HG02623 (cell line): ENCODE measurements around the gene UROC1.

Experiments
- ATAC-seq: cut with Tn5 transposase; IDR thresholded peaks from one replicate; pipeline ENCODE4 v1.9.1; 2021; ENCODE audit warnings: moderate library complexity; ENCODE audit not compliant: unreplicated experiment

UROC1 gene

GRCh38 chr3:126464997-126465396, 52.6 kb downstream of the UROC1 start:
- ATAC-seq, result no peak

DNA sequence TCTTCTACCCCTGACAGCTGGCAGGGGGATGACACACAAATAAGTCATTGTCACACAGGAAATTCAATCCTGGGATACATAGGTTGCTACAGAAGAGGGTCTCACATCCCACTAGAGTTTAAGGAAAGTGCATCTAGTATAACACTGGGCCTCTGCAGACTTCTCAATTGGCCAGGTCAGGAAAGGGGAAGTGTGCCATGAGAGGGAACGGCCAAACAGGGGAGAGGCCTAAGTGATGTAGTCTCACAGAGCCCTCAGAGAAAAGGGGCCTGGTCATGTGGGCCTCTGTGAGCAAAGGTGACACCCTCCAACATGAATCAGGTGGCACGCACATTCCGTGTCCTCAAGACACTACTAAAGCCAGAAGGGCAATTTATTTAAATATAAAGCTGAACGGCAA, 53.1 kb downstream of the UROC1 start:
- ATAC-seq, result no peak

GRCh38 chr3:126464093-126464492, 53.5 kb downstream of the UROC1 start:
- no peak for ATAC-seq

DNA sequence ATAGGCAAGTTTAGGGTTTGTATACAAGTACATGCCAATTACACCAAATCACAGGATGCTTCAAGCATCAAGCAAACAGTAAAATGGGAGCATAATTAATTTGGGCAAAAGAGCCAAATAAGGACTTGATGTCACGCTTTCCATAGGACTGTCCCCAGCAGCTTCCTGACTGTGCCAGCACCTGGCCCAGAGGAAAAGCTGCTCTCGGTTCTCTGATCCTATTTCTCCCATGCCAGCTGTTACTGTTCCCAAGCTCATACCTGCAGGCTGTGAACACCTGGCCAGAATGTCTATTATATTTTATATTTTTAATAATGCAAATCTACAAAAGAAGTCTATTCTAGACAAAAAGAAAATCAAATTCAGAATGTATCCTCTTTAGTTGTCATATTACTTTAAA, 54.1 kb downstream of the UROC1 start:
- no peak for ATAC-seq

DNA sequence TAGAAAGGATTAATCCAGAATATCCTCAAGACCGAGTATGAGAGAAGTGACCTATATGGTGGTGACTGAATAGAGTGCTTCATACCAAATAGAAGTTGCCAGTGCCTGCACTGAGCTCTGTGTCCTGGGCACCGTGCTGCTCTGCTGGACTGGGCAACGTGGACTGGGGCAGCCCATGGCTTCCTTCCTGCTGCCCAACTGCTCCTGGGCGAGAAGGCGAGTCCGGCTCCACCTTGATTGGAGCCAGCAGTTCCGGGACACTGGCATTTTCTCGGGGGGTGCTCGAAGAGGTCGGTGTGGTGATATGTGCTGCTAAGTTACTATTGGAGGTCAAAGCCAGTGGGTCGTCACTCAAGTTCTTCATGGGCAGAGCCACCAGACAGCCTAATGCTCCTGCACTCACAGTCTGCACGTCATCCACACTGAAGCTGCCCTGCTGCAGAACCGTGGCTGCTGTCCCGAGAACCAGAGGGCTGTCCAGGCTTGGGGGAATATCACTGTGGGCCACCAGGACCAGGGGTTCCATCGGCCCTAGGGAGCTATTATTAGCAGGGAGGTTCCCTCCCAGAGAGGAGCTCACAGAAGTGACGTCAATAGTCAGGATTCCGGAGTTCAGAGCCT, 56.0 kb downstream of the UROC1 start:
- ATAC-seq, result no peak

- no peak for ATAC-seq
Observed at GRCh38 chr3:126460381-126460780, 57.2 kb downstream of the UROC1 start.

GRCh38 chr3:126459763-126460127, 57.8 kb downstream of the UROC1 start:
- ATAC-seq, result no peak

DNA sequence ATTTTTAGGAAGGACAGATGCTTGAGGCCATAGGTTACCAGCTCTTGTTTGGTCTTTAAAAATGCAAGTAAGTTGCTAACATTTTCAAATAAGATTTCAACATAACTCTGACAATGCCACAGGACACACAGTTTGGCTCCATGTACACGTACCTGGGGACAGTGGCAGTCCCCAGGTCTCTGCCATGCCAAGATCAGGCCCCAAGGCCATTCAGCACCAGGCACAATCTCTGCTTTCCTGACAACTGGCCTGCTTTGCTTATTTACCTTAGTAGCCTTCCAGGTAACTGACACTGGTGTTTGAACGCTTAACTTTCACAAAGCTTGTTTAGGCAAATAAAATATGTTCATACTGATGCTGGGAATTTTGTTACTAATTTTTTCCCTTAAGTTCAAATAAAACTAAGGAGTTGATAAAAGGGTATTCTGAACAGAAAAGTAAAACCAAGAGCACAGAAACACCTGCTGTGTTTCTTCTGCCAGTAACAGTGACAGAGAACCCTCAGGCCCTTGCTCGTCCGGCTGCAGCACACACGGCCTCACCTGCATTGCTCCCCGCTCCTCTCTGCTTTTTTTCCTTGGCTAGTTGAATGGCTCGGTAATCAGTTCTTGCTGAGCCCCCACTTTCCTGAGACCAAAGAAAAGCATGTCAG, 58.3 kb downstream of the UROC1 start:
- ATAC-seq, result no peak

DNA sequence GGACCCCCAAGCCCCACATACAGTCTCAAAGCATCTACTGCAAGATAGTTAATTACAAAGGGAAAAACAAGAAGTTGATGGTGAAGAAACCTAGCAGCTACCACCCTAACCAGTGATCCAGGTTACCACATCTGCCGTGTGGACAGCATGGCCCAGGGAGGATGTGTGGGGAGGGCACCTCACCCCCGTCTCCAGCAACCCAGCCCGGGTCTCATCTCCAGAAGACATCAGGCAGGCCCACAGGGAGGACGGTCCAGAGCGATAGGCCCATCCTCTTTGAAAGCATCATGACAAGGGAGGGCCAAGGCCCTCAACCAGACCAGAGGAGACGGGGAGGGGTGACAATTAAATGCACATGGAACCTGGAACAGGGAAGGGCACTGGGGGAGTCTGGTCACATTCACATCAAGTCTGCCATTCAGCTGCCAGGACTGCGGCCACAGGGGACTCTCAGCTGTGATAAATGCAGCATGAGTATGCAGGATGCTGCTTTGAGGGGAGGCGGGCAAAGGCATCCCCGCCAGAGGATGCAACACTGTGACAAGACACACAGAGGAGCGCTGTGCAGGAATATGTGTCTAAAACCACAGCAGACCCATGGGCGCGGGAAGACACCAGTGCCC, 60.7 kb downstream of the UROC1 start:
- ATAC-seq, result no peak

DNA sequence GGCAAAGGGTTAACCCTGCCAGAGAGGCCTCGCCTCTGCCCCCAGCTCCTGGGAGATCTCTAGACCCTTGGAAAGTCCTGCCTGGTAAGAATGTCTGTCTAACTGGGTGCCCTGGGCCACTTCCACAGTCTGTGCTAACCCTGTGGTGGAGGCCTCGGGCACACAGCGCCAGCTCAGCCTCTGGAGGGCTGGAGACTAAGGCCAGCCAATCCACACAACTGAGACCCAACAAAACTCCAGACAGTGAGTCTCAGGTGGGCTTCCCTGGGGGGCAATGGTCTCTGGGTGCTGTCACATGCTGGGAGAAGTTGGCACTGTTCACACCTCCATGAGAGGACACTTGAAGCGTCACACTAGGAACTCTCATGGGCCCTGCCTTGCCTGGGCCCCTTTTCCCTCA, 61.4 kb downstream of the UROC1 start:
- no peak for ATAC-seq

GRCh38 chr3:126454437-126455198, 63.0 kb downstream of the UROC1 start:
- ATAC-seq, result no peak

DNA sequence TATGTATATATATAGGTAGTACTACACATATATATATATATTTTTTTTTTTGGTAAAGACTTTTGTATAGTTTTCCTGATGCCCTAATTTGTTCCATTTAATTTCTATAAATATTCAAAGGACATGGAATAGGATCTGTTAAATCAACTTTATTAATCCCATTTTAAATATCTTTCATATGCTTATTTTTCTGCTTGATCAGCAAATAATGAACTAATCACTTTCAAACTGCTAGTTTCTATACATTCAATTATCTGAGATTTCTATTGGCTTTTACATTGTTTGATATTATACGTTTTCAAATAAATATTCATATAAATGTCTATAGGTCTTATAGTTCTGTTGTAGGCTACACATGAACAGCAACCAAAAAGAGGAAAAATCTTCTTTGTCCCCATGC, 63.5 kb downstream of the UROC1 start:
- no peak for ATAC-seq

DNA sequence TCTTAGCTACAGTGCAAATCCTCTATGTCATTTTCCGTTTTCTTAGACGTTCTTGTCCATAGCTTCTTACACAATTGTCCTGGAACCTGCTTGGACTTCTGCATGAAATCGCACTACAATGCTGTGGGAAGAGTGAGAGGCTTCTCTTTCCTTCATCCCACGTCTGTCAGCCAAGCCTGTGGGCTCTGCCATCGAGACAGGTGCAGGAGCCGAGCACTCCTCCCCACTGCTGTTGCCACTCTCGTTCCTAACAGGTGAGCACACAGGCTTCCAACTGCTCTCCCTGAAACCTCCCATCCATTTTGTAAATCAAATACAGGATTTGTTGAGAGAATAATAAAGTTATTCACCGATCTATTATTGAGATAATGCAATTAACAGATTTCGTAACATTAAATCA, 65.4 kb downstream of the UROC1 start:
- ATAC-seq, result no peak

GRCh38 chr3:126451511-126451910, 66.1 kb downstream of the UROC1 start:
- no peak for ATAC-seq

- no peak for ATAC-seq
Observed at GRCh38 chr3:126450744-126451143, 66.8 kb downstream of the UROC1 start.

DNA sequence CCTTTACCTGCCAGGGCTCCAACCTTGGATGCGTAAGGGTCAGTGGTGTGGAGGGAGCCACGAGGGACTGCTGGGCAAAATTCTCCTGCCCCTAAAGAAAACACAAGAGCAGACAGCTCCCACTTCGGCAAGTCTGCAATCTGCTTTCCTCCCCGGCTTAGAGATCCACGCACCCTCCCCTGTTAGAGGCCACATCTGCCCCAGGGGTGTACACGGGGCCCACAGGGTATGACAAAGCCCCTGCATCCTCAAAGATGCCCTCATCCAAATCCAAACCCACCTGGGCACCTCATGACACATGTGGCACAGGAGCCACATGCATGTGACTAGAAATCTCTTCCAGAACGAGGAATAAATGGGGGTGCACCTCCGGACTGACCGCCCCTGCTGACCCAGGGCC, 67.4 kb downstream of the UROC1 start:
- no peak for ATAC-seq

DNA sequence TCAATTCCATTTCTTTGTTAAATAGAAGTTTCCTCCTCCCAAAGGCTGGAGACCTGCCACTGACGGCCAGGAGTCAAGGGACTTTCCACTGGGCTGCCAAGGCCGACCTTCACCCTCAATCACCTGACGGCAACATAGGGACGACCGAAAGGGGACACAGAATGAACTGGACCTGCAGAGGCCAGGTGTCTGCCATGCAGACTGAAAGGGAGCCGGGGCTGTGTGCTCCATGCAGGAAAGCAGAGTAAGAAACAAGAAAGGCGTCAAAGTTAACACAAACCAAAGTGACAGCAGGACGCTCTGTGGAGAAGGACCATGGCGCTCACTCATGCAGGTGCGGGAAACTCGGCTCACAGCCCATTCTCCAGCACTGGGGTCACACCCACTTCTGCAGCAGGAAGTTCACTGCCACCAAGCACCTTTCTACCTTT, 67.9 kb downstream of the UROC1 start:
- ATAC-seq, result no peak

- ATAC-seq, result no peak
Observed at GRCh38 chr3:126448893-126449180, 68.7 kb downstream of the UROC1 start.

DNA sequence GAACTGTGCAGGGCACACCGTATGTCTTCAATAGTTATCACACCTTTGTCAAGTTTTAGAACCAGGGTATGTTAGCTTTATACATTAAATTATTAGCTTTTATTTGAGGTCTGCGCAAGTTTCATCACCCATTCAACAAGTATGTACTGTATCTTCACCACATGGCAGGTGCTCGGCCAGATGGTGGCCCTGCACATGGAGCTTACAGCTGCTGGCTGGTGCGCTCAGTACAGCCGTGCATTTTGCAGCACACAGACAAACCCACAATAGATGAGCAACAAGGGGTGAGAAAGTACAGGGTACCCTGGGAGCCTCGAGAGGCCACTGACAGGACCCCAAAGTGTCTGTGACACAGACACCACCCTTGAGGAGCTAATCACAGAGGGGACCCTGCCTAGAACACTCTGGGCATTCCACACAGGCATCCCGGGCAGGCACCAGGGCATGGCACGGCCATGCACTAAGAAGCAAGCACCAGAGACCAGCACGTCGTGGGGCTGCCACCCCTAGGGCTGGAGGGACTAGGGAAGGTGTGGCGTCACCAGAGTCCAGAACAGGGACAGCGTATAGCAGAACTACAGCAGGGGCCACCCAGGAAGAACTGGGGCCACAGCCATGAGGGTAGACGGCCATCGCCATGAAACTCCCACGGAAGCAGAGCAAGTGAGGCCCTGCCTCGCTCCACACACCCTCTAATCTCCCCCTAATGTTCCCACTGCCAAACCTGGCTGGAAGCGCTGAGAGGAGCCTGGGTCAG, 69.3 kb downstream of the UROC1 start:
- ATAC-seq, result no peak

DNA sequence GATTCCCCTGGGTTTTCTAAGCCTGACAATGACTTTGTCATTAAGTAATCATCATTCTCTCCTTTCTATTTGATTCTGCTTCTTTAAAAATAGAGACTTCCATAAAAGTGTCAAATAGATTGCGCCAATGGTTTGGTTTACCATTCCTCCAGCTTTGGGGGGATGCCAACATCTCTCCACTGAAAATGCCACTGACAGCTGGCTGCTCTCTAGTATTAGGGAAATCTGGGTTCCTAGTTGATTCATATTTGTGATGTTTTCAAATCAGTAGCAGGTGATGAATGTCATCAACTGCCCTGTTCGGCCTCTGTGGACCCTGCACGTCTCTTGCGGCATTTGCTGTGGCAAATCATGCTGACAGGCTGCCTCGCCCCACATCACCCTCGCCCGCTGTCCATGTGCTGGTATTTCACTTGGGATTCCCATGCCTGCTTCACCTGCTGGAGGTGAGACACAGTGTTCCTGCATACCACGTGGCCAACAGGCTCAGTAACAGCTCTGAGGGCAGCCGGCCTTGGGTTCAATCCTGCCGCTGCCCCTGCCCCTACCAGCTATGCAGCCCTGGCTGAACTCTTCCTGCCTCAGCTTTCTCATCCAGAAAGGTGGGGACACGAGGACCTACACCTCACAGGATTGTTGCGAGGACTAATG, 70.0 kb downstream of the UROC1 start:
- ATAC-seq, result no peak

DNA sequence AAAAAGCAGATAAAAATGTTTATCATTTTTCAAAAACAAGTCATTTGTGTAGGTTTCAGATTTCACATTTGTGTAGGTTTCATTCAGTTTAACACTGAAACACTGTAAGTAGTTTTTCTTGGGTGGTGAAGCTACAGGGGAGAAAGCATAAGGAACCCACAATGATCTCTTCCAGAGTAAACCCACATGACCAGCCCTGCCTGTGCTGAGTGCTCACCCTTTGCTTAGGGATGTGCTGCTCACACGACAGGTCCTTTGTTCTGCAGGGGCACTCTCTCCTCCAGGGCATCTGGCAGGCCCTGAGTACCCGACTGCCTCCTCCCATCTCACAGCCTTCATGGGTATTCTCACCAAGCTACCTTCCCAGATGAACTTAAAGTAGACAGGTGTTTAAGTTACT, 70.8 kb downstream of the UROC1 start:
- no peak for ATAC-seq
